ENCODE results near the gene CRISP1. TPM values are rescaled to one million over a fixed set of nuclear protein-coding genes. Genes with fewer than 3 reads are reported as not detected.

Gene CRISP1
- polyA plus RNA-seq, 1 donor (not counting 4 experiments of a cell fraction or from before 2014, with no cell fraction given): not detected

- TF ChIP-seq CTCF (optimal IDR thresholded peaks at IDR 0.05 in 1 of 3, IDR thresholded peaks at IDR 0.05 in 1 of 3, conservative IDR thresholded peaks at IDR 0.05 in 1 of 3; ENCODE audit: extremely low read depth in 1 of 3, insufficient read depth in 2 of 3, low read length in 3 of 3) (no peak), EZH2 (IDR thresholded peaks at IDR 0.05; ENCODE audit: low read length) (no peak)
- Histone ChIP-seq H3K9me3 (ENCODE audit: control insufficient read depth, low read depth, low read length) (no peaks in the 10 kb centered on the region), H3K4me1 (ENCODE audit: control insufficient read depth, extremely low read depth, insufficient read depth, low read length) (no peaks in the 10 kb centered on the region), H3K4me2 (ENCODE audit: control insufficient read depth, extremely low read depth, insufficient read depth, low read depth, low read length) (no peak overlapping the region), H3K9ac (ENCODE audit: control insufficient read depth, extremely low read depth, insufficient read depth, low read length) (no peak overlapping the region), H3K9me1 (ENCODE audit: control insufficient read depth, extremely low read depth, insufficient read depth, low read length) (no peaks in the 10 kb centered on the region), H3K79me2 (ENCODE audit: control insufficient read depth, insufficient read depth, low read length) (no peaks in the 10 kb centered on the region), H2AFZ (ENCODE audit: control insufficient read depth, low read length) (no peak overlapping the region), H3K4me3 (ENCODE audit: control insufficient read depth in 2 of 3, extremely low read depth in 1 of 3, insufficient read depth in 2 of 3, low read depth in 1 of 3, low read length in 3 of 3) (no peak overlapping the region), H4K20me1 (ENCODE audit: control insufficient read depth, extremely low read depth, insufficient read depth, low read length) (no peaks in the 10 kb centered on the region), H3K27me3 (ENCODE audit: control insufficient read depth, extremely low read depth, insufficient read depth, low read length) (no peaks in the 10 kb centered on the region), H3K36me3 (ENCODE audit: control insufficient read depth in 2 of 2, extremely low read depth in 1 of 2, insufficient read depth in 2 of 2, low read length in 2 of 2) (no peaks in the 10 kb centered on the region), H3K27ac (ENCODE audit: control insufficient read depth, insufficient read depth, low read length) (no peak overlapping the region)
- no peak for DNase-seq (ENCODE audit: low read depth, low spot score)
- FAIRE-seq: no peak
- dilution Hi-C loops (cut with MboI; ENCODE audit: extremely low pct_ligation_motif_present, low sequenced_read_pairs): loop anchor here (25.0 kb wide), 1 partner anchor 210 kb away; the partner anchor contains the start of gene RHAG
These were observed 18.7 kb downstream of the CRISP1 start for GRCh38 chr6:49847673-49848072.

- Histone ChIP-seq H3K4me1 (ENCODE audit: control insufficient read depth, extremely low read depth, insufficient read depth, low read length) (no peaks in the 10 kb centered on the region), H3K9me3 (ENCODE audit: control insufficient read depth, low read depth, low read length) (no peaks in the 10 kb centered on the region), H3K9ac (ENCODE audit: control insufficient read depth, extremely low read depth, insufficient read depth, low read length) (no peak overlapping the region), H3K27me3 (ENCODE audit: control insufficient read depth, extremely low read depth, insufficient read depth, low read length) (no peaks in the 10 kb centered on the region), H4K20me1 (ENCODE audit: control insufficient read depth, extremely low read depth, insufficient read depth, low read length) (no peaks in the 10 kb centered on the region), H3K36me3 (ENCODE audit: control insufficient read depth in 2 of 2, extremely low read depth in 1 of 2, insufficient read depth in 2 of 2, low read length in 2 of 2) (no peaks in the 10 kb centered on the region), H3K79me2 (ENCODE audit: control insufficient read depth, insufficient read depth, low read length) (no peaks in the 10 kb centered on the region), H3K27ac (ENCODE audit: control insufficient read depth, insufficient read depth, low read length) (no peak overlapping the region), H3K4me3 (ENCODE audit: control insufficient read depth in 2 of 3, extremely low read depth in 1 of 3, insufficient read depth in 2 of 3, low read depth in 1 of 3, low read length in 3 of 3) (no peak overlapping the region), H2AFZ (ENCODE audit: control insufficient read depth, low read length) (no peak overlapping the region), H3K9me1 (ENCODE audit: control insufficient read depth, extremely low read depth, insufficient read depth, low read length) (no peaks in the 10 kb centered on the region), H3K4me2 (ENCODE audit: control insufficient read depth, extremely low read depth, insufficient read depth, low read depth, low read length) (no peak overlapping the region)
- no peak for TF ChIP-seq CTCF (optimal IDR thresholded peaks at IDR 0.05 in 1 of 3, IDR thresholded peaks at IDR 0.05 in 1 of 3, conservative IDR thresholded peaks at IDR 0.05 in 1 of 3; ENCODE audit: extremely low read depth in 1 of 3, insufficient read depth in 2 of 3, low read length in 3 of 3)
- TF ChIP-seq EZH2 (IDR thresholded peaks at IDR 0.05; ENCODE audit: low read length): no peak
- dilution Hi-C loops (cut with MboI; ENCODE audit: extremely low pct_ligation_motif_present, low sequenced_read_pairs): loop anchor here (25.0 kb wide), 1 partner anchor 210 kb away; the partner anchor contains the start of gene RHAG
- DNase-seq (ENCODE audit: low read depth, low spot score) (no peak), FAIRE-seq (no peak)
These were observed 19.3 kb downstream of the CRISP1 start for GRCh38 chr6:49847014-49847413.
